H1 (cell line): ENCODE measurements around the gene ITSN1. TPM values are rescaled to one million over a fixed set of nuclear protein-coding genes. Genes with fewer than 3 reads are reported as not detected.

Experiments used
- CTCF ChIA-PET: fragments of 300-600 bp; sonication (Branson Sonifier 250); formaldehyde crosslinking; loops from one replicate; lab custom pipeline; 2021; ENCODE audit not compliant: partially characterized antibody; lab: Charles Lee
- POLR2A ChIA-PET: fragments of 300-600 bp; sonication (Branson Sonifier 250); formaldehyde crosslinking; loops from one replicate; lab custom pipeline; 2021; ENCODE audit warnings: inconsistent platforms; ENCODE audit not compliant: partially characterized antibody; lab: Charles Lee
- DNase-seq, 2 experiments: peaks; one replicate each; pipeline versions ENCODE4 v3.0.0 to v3.0.0-alpha.2; 2010 to 2022; ENCODE audit warnings: low spot score in 2 of 2, low read depth in 1 of 2, mixed read lengths in 1 of 2
- FAIRE-seq: peaks from 2 replicates; lab custom pipeline; 2011; peaks lifted over from hg19 to GRCh38; lab: Jason Lieb, UNC
- H2AFZ ChIP-seq: 2 replicates; pipeline ENCODE4 v1.8.1; 2012; ENCODE audit warnings: low read length, inconsistent platforms
- H2AK5ac ChIP-seq: 2 replicates; pipeline ENCODE4 v1.6.1; 2013; ENCODE audit warnings: low read depth, low read length
- H2BK120ac ChIP-seq: replicated peaks from 2 replicates; pipeline ENCODE3; 2013; ENCODE audit warnings: low read depth, low read length, inconsistent platforms
- H2BK12ac ChIP-seq: 2 replicates; pipeline ENCODE4 v1.6.1; 2013; ENCODE audit warnings: low read depth, low read length
- H2BK15ac ChIP-seq: 2 replicates; pipeline ENCODE4 v1.6.1; 2013; ENCODE audit warnings: low read length
- H2BK20ac ChIP-seq: 2 replicates; pipeline ENCODE4 v1.6.1; 2013; ENCODE audit warnings: low read length
- H2BK5ac ChIP-seq: 2 replicates; pipeline ENCODE4 v1.6.1; 2013; ENCODE audit warnings: low read depth, low read length
- H3K14ac ChIP-seq: 2 replicates; pipeline ENCODE4 v1.6.1; 2013; ENCODE audit warnings: inconsistent platforms; ENCODE audit not compliant: insufficient read length
- H3K18ac ChIP-seq: 2 replicates; pipeline ENCODE4 v1.6.1; 2013; ENCODE audit warnings: low read length; ENCODE audit errors: extremely low read depth
- H3K23ac ChIP-seq: 2 replicates; pipeline ENCODE4 v1.6.1; 2013; ENCODE audit warnings: inconsistent platforms; ENCODE audit not compliant: insufficient read length
- H3K23me2 ChIP-seq: 2 replicates; pipeline ENCODE4 v1.6.1; 2013; ENCODE audit warnings: low read depth, low read length
- H3K27ac ChIP-seq: 2 replicates; pipeline ENCODE4 v1.6.1; 2011; ENCODE audit warnings: low read depth, low read length, inconsistent platforms
- H3K27me3 ChIP-seq, 4 experiments: replicated peaks in 1 of 4; 1 replicate in 1 of 4; 2 replicates in 3 of 4; pipeline versions ENCODE4 v1.6.1 to v1.8.1; 2011 to 2013; ENCODE audit warnings: low read length in 3 of 4, mild to moderate bottlenecking in 3 of 4, inconsistent platforms in 2 of 4, mixed read lengths in 2 of 4, moderate library complexity in 1 of 4; ENCODE audit not compliant: control insufficient read depth in 3 of 4, insufficient read depth in 3 of 4; ENCODE audit errors: extremely low read depth in 1 of 4
- H3K36me3 ChIP-seq, 4 experiments: 2 replicates each; pipeline versions ENCODE4 v1.6.1 to v1.8.1; 2011 to 2013; ENCODE audit warnings: mild to moderate bottlenecking in 4 of 4, low read length in 3 of 4, moderate library complexity in 2 of 4, control low read depth in 1 of 4, inconsistent platforms in 1 of 4; ENCODE audit not compliant: insufficient read depth in 4 of 4, control insufficient read depth in 2 of 4
- H3K4ac ChIP-seq: replicated peaks from 2 replicates; pipeline ENCODE3; 2013; ENCODE audit warnings: low read length, low read depth, mixed read lengths, inconsistent platforms; ENCODE audit not compliant: insufficient read length
- H3K4me1 ChIP-seq, 4 experiments: replicated peaks in 1 of 4; 1 replicate in 1 of 4; 2 replicates in 3 of 4; pipeline versions ENCODE4 v1.6.1 to v1.8.1; 2011 to 2013; ENCODE audit warnings: low read length in 3 of 4, inconsistent platforms in 2 of 4, mixed read lengths in 1 of 4; ENCODE audit not compliant: insufficient read depth in 4 of 4, control insufficient read depth in 3 of 4
- H3K4me2 ChIP-seq, 2 experiments: 2 replicates each; pipeline versions ENCODE4 v1.6.1 to v1.8.1; 2011 to 2013; ENCODE audit warnings: low read depth in 2 of 2, low read length in 2 of 2, control low read depth in 1 of 2, inconsistent platforms in 1 of 2, mild to moderate bottlenecking in 1 of 2; ENCODE audit not compliant: insufficient read depth in 1 of 2
- H3K4me3 ChIP-seq, 4 experiments: fragments of 200-600, 300-600 bp in 1 of 4; sonication (generic), shearing (Covaris generic), sonication (Bioruptor Twin) in 1 of 4; 2 replicates each; pipeline versions ENCODE4 v1.5.1 to v1.8.1; 2011 to 2016; ENCODE audit warnings: low read length in 4 of 4, low read depth in 3 of 4, control low read depth in 2 of 4, inconsistent platforms in 2 of 4, mild to moderate bottlenecking in 2 of 4, mixed read lengths in 1 of 4, moderate library complexity in 1 of 4; ENCODE audit not compliant: insufficient read depth in 2 of 4; ENCODE audit errors: extremely low read depth in 1 of 4
- H3K56ac ChIP-seq: replicated peaks from 2 replicates; pipeline ENCODE3; 2013; ENCODE audit warnings: low read depth, mild to moderate bottlenecking, mixed read lengths, low read length, inconsistent platforms; ENCODE audit not compliant: insufficient read length
- H3K79me1 ChIP-seq: 2 replicates; pipeline ENCODE4 v1.6.1; 2013; ENCODE audit warnings: low read depth, low read length, control low read depth
- H3K79me2 ChIP-seq, 2 experiments: 2 replicates each; pipeline versions ENCODE4 v1.6.1 to v1.8.1; 2012 to 2013; ENCODE audit warnings: low read length in 2 of 2, mild to moderate bottlenecking in 2 of 2, inconsistent platforms in 1 of 2; ENCODE audit not compliant: insufficient read depth in 2 of 2, control insufficient read depth in 1 of 2
- H3K9ac ChIP-seq, 4 experiments: replicated peaks in 1 of 4; 1 replicate in 1 of 4; 2 replicates in 3 of 4; pipeline versions ENCODE4 v1.6.1 to v1.8.1; 2011 to 2013; ENCODE audit warnings: low read depth in 3 of 4, low read length in 3 of 4, control low read depth in 2 of 4, mild to moderate bottlenecking in 2 of 4, moderate library complexity in 2 of 4, inconsistent platforms in 1 of 4; ENCODE audit errors: extremely low read depth in 1 of 4
- H3K9me3 ChIP-seq, 2 experiments: 2 replicates each; pipeline versions ENCODE4 v1.6.1 to v1.8.1; 2012 to 2013; ENCODE audit warnings: mild to moderate bottlenecking in 2 of 2, moderate library complexity in 2 of 2, control low read depth in 1 of 2, inconsistent platforms in 1 of 2, low read depth in 1 of 2, low read length in 1 of 2, mixed read lengths in 1 of 2; ENCODE audit not compliant: insufficient read depth in 2 of 2
- H4K20me1 ChIP-seq, 2 experiments: replicated peaks in 1 of 2; 2 replicates each; pipeline versions ENCODE3 to v1.8.1; 2011 to 2013; ENCODE audit warnings: inconsistent platforms in 2 of 2, low read length in 2 of 2, mild to moderate bottlenecking in 1 of 2; ENCODE audit not compliant: insufficient read depth in 2 of 2, control insufficient read depth in 1 of 2
- H4K5ac ChIP-seq: 2 replicates; pipeline ENCODE4 v1.6.1; 2013; ENCODE audit warnings: low read length, low read depth, mixed read lengths, inconsistent platforms; ENCODE audit not compliant: insufficient read length
- H4K8ac ChIP-seq: 2 replicates; pipeline ENCODE4 v1.8.0; 2013; ENCODE audit warnings: mild to moderate bottlenecking, moderate library complexity, low read length, inconsistent platforms; ENCODE audit not compliant: insufficient read depth; ENCODE audit errors: extremely low read depth
- H4K91ac ChIP-seq: replicated peaks from 2 replicates; pipeline ENCODE3; 2013; ENCODE audit warnings: low read length, mixed read lengths, inconsistent platforms; ENCODE audit not compliant: insufficient read length
- CHD1 ChIP-seq: IDR thresholded peaks from 2 replicates; pipeline ENCODE4 v1.6.1; 2012; ENCODE audit warnings: low read depth, low read length, improper control_type of control experiment
- KDM4A ChIP-seq: IDR thresholded peaks from one replicate; pipeline ENCODE4 v1.7.1; 2012; ENCODE audit warnings: low read depth, mild to moderate bottlenecking, moderate library complexity, low read length, inconsistent platforms; ENCODE audit not compliant: severe bottlenecking
- MAFK ChIP-seq: IDR thresholded peaks from 2 replicates; pipeline ENCODE4 v1.6.1; 2012; ENCODE audit warnings: low read depth, mild to moderate bottlenecking, improper control_type of control experiment, low read length
- SAP30 ChIP-seq: fragments of 300-600 bp; sonication (generic); IDR thresholded peaks from 2 replicates; pipeline ENCODE4 v1.7.1; 2012; ENCODE audit warnings: low read length, moderate library complexity, mild to moderate bottlenecking, inconsistent platforms; ENCODE audit not compliant: insufficient read depth, insufficient replicate concordance
- WGBS, 2 experiments: shearing (Covaris generic) in 1 of 2; methylation state at CpG; one replicate each; pipeline versions ENCODE4 v1.1.6 to v1.1.7; 2013 to 2015; ENCODE audit warnings: low lambda C conversion rate in 2 of 2, mixed read lengths in 2 of 2, inconsistent platforms in 1 of 2, low coverage in 1 of 2, missing lambda C conversion rate in 1 of 2; ENCODE audit not compliant: insufficient replicate concordance in 2 of 2, insufficient coverage in 1 of 2, insufficient read length in 1 of 2; ENCODE audit errors: extremely low coverage in 1 of 2, missing lambda C conversion rate in 1 of 2; 5-methylcytosine and 5-hydroxymethylcytosine counted together
- polyA plus RNA-seq, 7 experiments: library from polyadenylated mRNA; depleted of rRNA in 3 of 7; stranded (reverse) in 5 of 7; unstranded in 2 of 7; fragments of >200 nt in 5 of 7; fragments of 200-250 nt in 2 of 7; gene quantifications; 1 replicate in 5 of 7; 2 replicates in 1 of 7; 4 replicates in 1 of 7; pipeline versions ENCODE4 v1.2.1 to v1.2.3, GENCODE V29; 2011 to 2013; ENCODE audit warnings: missing spikeins in 2 of 7, mixed read lengths in 2 of 7
- total RNA-seq: library from RNA; stranded (reverse); fragmentation: NEBNext Ultra II Directional; extraction: Animal tissue kit (Norgen Biotek cat#: 25700); gene quantifications from 2 replicates; pipeline ENCODE4 v1.2.1, GENCODE V29; 2021

The ITSN1 gene
- total and polyA plus RNA-seq, 2 of the 8 experiments (the other 6 are each of a cell fraction or from before 2014, with no cell fraction given) = 60.8 to 78.1 TPM

- H3K79me2 ChIP-seq = peaks cover 0 to 98% of the 10 kb centered on the region in 2 experiments; a peak in 3 of 4 replicates
- H3K14ac ChIP-seq = no peak overlapping the region
- no peak overlapping the region for H4K91ac ChIP-seq
- 89% methylated on average over 5 of the region's 5 CpGs; no CpG with 5 or more reads in 1 of the 2 experiments for WGBS, 2 experiments
- no peak for FAIRE-seq
- H3K27ac ChIP-seq = no peak overlapping the region
- no peak overlapping the region for H2AFZ ChIP-seq
- H4K5ac ChIP-seq = no peak overlapping the region
- no peak overlapping the region for H2AK5ac ChIP-seq
- no peaks in the 10 kb centered on the region for H3K36me3 ChIP-seq
- H4K8ac ChIP-seq = no peak overlapping the region
- H2BK12ac ChIP-seq = no peak overlapping the region
- no peak overlapping the region for H2BK120ac ChIP-seq
- peaks cover 12 to 22% of the 10 kb centered on the region in 2 experiments for H4K20me1 ChIP-seq
- DNase-seq = no peak
- peaks cover 7% of the 10 kb centered on the region for H3K79me1 ChIP-seq
- no peaks in the 10 kb centered on the region for H3K27me3 ChIP-seq
- peaks cover 0 to 15% (median 9%) of the 10 kb centered on the region in 4 experiments for H3K4me1 ChIP-seq
- no peaks in the 10 kb centered on the region for H3K9me3 ChIP-seq
- H3K4me3 ChIP-seq = no peak overlapping the region
- no peak overlapping the region for H3K9ac ChIP-seq
- no peak overlapping the region for H2BK15ac ChIP-seq
- no peak overlapping the region for H3K23ac ChIP-seq
- no peaks in the 10 kb centered on the region for H3K23me2 ChIP-seq
- ChIA-PET POLR2A (interaction anchor here (1.5 kb wide), 1 partner anchor 11 kb away, joined by 3 read pairs; no protein-coding TSS in a partner anchor), CTCF (no interaction called here)
- no peak overlapping the region for H3K18ac ChIP-seq
- H3K56ac ChIP-seq = no peak overlapping the region
- H2BK20ac ChIP-seq = no peak overlapping the region
- H3K4me2 ChIP-seq = no peak overlapping the region
- no peak overlapping the region for H2BK5ac ChIP-seq
- H3K4ac ChIP-seq = no peak overlapping the region
- TF ChIP-seq SAP30 (no peak), MAFK (no peak), CHD1 (no peak), KDM4A (no peak)
These were observed 54.2 kb downstream of the ITSN1 start for GRCh38 chr21:33696465-33696864.
